NCI-H460 (cell line): Measurements from ENCODE around the gene IFRD1. TPM values are rescaled to one million over a fixed set of nuclear protein-coding genes. Genes with fewer than 3 reads are reported as not detected.

Experiments used
- DNase-seq: peaks from one replicate; pipeline ENCODE4 v3.0.0-alpha.2; 2016; ENCODE audit warnings: low read depth; ENCODE audit errors: extremely low read depth
- total RNA-seq: library from RNA; depleted of rRNA; stranded (reverse); fragments of >200 nt; shearing (Covaris generic); gene quantifications from 2 replicates; pipeline ENCODE4 v1.2.3, GENCODE V29; 2014

Gene IFRD1
- total RNA-seq, 1 experiment from 2014 or later, result 277 TPM

DNA sequence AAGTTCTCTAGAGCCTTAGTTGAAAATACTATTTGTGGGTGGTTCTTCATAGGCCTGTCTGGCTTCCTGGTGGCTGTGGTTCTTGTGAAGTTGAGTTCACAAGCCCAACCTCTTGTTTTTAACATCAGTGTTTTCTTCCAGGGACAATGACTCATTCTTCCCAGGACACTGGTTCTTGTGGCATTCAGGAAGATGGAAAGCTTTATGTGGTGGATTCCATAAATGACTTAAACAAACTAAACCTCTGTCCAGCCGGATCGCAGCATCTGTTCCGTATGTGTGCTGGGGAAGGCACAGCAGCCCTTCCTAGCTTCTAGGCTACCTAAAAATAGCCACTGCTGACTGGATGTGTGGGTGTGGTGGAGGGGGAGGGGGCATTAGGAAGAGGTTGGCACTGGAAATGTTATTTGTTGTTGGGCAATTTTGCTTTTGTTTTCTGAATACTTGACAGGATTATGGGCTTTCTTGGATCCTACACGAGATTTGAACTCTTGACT lies 34.5 kb downstream of the IFRD1 start:
- no peak for DNase-seq

DNA sequence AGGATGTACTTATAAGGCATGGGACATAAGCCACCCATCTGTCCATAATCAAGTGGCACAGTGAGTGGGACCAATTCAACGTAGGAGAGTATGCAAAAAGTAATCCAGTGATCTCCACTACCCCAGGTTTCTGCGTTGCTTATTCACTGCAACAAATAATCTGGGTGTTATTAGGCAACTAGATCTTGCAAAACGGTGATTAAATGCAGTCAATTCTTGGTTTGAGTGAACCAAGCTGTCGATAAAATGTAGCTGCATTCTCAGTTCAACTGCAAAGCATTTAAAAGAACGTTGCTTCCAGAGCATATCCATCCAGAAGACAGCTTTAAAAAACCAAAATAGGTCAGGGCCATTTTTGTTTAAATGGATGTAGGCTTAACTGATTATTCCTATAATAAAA lies 35.5 kb downstream of the IFRD1 start:
- DNase-seq, result no peak

DNA sequence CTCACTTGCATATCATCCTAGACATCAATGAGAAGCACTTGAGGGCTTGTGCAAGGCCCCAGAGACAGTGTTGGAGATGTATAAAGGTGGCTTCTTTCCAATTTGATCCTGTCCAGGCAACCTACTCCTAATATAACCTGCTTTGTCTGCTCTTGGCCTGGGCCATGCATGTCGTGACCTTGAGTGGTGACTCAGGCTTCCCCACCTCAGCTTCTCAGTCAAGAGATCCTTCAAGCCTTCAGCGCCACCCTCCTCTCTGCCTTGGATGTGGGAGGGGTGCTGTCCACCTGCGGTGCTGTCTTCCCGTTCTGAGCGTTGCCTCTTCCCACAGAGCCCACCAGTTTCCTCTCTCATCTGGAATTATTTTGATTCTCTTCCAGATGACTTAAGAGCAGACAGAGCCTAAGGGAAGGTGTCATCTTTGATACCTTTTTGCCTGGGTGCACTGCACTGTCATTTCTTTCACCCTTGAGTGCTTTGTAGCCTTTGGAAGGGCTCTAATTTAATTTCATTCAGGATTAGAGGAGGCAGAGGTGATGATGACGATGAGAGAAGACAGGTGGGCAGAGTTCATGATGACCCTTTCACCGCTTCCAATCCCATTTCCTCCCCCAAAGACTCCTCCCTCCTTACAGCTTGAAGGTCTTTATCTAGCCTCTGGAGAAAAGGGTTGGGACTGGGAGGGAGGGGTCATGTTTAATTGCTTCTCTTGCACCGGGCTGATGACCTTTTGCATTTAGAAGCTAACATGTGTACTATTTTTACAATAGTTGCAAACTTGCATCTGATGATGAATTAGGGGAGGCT lies 37.4 kb downstream of the IFRD1 start:
- DNase-seq, result no peak

DNA sequence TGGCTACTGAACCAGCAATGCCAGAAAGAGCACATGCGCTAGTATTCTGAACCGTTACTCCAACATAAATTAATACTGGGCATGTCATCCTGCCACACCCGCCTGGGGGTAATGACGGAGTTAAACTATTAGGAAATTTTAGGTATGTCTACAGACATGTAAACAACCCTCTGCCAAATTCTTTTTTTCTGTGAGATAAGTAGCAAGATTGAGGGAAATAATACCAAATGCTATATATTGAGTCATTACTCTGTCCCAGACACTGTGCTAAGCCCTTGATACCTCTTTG lies 37.9 kb downstream of the IFRD1 start:
- no peak for DNase-seq

DNA sequence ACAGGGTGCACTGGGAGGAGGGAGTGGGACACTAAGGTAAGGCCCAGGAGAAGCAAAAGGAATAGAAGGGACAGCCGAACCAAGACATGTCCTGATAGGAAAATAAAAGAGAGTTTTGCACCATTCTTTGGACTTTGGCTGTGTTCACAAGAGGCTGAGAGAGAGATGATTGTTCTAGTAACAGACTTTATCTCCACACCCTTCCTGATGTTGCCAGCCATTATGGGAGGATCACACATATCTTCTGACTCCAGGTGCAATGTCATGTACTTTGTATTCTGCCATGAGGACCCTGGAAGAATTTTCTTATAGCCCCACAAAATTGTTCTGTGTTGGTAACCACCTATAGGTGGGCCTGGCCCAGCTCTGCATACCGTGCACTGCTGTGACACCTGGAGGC lies 41.9 kb downstream of the IFRD1 start:
- DNase-seq, result no peak

DNA sequence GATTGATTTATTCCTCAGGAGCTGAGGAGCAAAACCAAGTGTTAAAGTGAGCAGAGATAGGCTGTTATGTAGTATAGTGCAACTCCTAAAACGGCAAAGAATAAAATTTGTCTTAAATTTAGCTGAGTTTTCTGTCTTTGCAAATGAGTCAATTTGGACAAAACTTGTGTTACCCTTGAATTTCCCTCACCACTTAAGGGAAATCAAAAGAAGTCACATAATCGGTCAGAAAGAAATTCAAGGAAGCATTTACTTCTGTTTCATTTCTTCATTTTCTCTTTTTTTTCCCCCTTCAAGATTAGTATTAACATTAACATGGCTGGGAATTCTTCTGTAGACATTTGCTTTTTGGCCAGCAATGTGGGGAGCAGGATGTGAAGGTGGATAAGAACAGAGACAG lies 44.4 kb downstream of the IFRD1 start:
- DNase-seq, result no peak

DNA sequence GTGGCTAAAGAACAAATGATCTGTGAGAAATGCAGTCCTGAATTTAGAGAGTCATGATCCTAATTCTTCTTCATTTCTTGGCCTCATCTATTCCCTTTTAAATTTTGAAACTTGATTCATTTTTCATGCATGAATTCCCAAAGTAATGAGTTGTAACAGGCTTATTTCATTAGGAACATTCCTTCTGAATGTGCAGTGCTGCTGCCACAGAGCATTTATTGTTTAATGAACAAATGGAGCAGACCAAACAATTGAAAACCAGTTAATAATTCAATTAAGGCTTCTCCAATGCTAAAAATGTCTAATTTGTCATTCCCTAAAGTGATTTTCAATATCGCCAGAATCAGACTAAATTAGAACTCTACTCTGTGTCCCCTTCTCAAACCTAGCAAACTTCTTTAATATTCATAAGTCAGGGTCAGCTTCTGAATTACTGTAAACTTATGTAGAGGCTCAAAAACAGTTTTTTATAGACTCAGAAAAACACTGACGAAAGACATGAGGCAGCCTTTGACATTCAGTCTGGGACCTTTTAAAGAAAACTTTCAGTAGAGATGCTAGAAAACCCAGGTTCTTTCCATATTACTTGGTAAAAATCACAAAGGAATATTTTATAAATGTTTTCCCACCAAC lies 45.0 kb downstream of the IFRD1 start:
- no peak for DNase-seq

DNA sequence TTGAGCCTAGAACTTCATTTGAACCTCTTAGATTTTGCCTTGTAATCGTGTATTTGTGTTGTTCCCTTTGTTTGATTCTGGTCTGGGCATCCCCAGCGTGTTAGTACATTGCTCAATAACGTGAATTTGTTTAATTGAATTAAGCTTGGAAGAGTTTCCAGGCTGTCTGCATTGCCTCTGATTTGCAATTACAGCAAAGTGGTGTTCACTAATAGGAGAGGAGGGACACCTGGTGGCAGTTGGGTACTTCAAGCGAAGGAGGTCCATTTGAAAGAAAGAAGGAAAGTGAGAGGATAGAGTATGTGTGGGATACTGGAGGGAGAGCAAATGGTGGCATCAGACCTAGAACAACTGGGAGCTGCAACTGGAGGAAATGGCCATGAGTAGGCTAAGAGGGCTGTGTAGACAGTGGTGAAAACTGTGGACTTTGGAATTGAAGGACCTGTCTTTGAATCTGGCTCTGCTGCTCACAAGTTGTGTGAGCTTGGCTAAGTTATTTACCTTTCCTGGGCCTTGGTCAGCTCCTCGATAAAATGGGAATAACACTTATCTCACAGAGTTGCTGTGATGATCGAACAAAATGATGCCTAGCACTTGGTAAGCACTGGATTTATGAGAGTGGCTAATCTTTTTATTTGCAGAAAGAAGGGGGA lies 45.7 kb downstream of the IFRD1 start:
- peak; percentile 58 for DNase-seq

DNA sequence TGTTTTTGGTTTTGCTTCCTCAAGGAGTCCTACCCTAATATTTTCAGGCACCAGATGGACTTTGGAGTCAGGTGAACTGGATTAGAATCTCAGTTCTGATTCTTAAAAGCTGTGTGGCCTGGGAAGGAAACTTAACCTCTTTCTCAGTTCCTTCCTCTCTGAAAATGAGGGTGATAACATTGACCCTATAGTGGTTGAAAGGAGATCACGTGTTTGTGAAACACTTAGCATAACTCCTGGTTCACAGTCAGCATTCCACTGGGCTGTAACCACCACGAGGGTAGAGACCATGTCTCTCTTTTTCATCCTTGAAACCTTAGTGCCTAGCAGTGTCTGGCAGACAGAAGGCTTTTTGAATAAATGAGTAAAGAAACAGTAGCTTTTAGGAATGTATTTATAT lies 47.2 kb downstream of the IFRD1 start:
- DNase-seq, result no peak

DNA sequence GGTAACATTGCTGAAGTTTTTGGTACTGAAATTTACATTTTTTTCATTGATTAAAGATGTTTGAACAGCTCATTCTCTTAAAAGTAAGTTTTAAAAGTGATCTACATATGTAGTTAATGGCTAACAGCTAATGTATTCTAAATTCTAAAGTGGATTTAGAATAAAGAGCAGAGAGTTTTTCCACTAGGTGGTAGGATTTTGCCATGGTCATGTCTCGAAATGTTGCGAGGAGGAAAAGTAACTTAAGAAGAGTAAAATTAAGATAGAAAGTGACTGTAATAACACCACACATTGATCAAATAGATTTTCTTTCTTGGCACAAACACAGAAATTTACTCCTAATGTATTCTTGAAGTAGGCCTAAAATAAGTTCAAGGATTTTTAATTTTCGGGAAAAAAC lies 50.4 kb downstream of the IFRD1 start:
- no peak for DNase-seq

DNA sequence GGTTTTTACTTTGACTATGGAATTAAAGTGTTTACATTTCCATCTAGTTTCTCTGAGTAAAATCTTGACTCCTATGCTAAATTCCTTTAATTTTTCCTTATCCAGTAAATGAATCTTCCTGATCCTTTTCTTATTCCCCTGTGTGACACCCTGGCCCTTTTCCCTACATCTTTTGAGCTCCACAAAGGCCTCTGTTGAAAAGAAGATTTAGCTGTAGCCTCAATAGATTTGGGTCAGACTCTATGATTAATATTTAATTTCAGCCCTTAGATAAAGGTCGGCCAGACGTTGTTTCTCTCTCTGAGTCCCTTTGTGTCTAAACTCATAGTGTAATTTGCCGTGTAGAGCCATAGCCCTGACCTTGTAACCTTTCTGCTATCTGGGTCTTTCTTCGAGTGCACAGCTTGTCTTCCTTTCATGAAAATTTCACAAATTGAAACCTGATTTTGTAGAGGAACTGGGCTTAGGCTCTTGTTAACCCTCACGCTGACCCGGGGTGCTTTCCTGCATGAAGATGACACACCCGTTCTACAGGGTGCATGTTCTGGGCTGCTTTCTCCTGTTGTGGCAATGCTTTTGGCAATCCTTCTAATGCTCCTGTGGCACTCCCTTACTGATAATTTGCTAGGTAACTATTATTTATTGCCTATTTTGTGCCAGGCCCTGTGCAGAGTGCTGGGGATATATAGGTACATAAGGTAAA lies 51.7 kb downstream of the IFRD1 start:
- no peak for DNase-seq

DNA sequence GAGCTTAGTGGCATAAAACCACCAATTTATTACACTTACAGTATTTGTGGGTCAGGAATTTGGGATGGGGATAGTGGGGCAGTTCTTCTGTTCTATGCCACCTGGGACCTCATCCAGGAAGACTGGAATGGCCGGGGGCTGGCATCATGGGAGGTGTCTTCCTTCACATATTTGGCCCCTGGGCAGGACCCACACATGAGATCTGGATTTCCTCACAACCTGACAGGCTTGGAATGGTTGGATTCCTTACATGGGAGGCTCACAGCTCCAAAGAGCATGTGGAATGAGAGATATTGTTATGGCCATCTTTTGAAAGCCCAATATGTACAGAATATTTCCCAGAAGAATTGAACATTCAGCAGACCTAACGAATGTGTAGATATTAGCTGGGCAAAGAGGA lies 52.4 kb downstream of the IFRD1 start:
- DNase-seq, result no peak

DNA sequence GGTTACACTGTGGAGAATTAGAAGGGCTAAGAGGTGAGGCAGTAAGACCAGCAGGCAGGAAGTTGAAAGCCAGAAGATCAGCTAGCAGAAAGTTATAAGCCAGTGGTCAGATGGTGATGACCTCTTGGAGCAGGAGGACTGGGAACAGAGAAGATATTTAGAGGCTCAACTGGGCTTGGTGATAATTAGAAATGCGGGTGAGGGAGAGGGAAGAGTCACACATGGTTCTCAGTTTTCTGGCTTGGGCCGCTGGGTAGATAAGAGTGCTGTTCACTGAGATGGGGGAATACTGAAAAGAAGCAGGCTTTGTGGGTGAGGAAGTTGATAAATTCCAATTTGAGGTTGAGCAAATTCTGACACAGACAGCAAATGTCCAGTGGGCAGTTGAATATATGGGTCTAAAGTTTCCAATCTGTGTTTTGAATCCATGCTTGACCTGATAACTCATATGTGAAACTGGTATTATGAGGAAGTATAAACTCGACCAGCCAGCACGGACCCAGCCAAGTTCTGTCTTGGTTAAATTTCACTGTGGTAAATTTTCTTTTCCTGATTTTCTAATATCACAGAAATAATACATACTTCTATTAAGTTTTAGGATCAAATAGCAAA lies 53.2 kb downstream of the IFRD1 start:
- DNase-seq, result no peak

DNA sequence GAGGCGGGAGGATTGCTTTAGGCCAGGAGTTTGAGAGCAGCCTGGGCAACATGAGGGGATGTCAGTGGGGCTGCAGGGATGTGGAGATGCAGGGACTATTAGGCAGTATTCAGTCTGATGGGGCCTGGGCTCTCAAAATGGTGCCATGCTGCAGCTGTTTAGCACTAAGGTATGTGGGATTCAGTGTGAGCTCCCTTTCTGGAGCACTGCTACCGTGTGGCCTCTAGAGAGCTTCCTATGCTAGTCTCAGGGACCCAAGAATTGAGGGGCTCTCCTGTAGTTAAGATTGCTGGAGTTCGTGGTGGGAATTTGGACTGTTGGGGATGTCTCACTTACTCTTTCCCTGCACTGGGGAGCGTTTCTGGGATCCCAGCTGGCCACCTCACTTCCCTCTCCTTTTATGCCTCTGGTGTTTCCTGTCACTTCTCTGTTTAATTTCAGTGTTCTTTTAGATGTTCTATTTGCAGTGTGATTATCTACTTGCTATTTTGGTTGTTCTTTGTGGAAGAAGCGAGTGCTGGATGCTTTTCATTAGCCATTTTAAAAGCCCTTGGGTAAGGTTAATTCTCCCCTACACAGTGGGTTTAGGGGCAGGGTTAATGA lies 53.9 kb downstream of the IFRD1 start:
- no peak for DNase-seq

DNA sequence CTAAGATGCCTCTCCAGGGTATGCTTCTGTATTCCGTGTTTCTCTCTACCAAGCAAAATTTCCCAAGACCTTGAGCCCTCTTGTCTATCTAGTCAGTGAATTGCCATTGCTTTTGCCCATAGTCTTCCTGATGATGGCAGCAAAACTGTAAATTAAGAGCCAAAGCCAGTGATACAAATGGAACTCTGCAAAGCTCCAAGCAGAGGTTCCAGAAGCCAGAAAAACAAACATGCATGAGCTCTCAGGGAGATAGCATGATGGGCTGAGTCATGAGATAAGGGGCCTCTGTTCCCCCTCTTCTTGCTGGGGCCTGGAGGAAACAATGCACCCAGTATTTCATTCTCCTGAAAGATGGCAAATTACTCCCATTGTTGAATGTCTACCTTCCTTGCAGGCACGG lies 55.2 kb downstream of the IFRD1 start:
- DNase-seq, result no peak

DNA sequence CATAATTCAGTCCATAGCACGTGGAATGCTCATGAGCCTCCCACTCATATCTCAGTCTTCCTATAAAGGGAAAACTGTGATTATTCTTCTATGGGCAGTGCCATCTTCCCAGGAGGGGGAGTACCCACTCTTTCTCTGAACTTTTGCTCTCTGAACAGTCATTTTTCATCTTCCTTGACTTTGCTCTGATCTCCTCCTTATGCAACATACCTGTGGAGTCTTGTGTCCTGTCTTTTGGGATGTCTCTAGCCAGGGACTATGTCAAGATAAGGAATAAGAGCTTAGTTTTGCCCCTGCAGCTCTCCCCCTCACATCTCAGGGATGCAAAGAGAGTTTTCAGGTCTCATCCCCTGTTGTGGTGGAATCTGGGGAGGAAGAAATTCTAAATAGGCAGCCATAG lies 58.1 kb downstream of the IFRD1 start:
- no peak for DNase-seq

DNA sequence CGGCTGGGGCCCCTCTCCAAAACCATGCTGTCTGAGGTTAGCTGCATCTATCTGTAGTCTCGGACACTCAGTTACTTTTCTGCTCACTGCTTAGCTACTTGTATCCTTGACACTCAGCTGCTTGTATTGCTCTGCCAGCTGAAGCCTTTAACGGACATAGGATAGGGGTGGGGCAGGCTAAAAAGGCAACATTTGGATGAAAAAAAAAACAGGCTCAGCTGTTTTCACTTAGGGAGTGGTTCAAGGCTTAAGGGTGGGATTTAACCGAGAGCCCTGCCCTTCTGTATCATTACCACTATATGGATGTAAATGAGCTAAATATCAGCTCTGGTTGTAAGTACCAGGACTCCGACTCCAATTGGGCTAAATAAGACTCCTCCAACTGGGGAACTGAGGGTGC lies 59.1 kb downstream of the IFRD1 start:
- DNase-seq, result no peak

DNA sequence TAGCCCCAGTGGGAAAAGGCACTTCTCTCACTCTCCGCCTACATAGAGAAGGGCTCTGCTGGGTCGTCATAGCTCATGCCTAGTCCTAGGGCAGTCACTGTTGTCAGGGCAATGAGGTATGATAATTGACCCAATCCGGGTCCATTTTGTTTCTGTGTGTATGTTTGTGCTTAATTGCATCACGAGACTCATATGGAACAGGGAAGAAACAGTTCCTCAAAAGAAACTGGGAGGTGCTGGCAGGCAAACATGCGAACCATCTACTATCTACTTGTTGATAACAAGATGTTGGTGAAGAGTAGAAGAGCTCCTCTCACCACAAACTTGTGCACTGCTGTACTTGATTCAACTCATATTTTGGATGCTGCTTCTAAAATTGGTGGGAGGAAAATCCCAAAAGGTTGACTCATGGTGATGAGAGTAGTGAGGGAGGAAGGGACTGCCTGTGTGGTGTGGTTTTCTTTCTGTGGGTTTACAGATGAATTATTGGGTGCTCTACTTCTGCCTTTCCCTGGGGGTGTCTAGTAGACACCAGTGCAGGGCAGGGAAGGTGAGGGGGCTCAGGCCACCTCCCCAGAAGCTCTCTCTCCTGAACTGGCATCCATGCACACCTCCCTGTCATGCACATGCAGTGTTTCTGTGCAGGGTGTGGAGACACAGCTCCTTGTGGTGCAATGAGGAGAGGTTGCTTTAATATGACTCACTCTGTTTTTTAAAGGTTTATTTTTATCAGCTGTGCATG lies 59.9 kb downstream of the IFRD1 start:
- DNase-seq, result no peak

DNA sequence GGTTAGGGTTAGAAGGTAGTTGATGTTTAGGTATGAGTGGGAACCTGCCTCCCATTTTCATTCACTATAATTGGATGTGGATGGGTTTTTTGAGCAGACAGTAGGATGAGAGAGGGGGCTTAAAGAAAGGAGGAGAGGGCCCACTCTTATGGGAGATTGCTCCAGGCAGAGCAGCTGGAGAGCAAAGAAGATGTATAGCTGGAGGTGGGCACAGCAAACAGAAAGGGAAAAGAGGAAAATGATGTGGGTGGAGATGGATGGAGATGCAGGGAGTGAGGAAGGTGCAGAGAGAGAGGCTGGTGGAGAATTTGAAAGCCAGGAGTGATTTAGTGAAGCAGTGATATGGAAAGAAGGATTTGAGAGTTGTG lies 60.5 kb downstream of the IFRD1 start:
- no peak for DNase-seq
